ENCODE data around the gene DLX1.

- no peak for TF ChIP-seq EZH2 (IDR thresholded peaks at IDR 0.05; ENCODE audit: low read length, unreplicated experiment)
- no peak for TF ChIP-seq CTCF (conservative IDR thresholded peaks at IDR 0.05; ENCODE audit: low read depth, low read length)
- no peak for TF ChIP-seq EZH2phosphoT487 (IDR thresholded peaks at IDR 0.05; ENCODE audit: borderline replicate concordance, low read length)
These were observed 3.7 kb downstream of the DLX1 start for GRCh38 chr2:172089005-172089504.

Measured in PC-3 (cell line).